Liver (tissue), 3 donors: Measurements from ENCODE around the gene USP49.
A peak's percentile ranks its signal among the peaks of the same experiment; 100 is the strongest.

Experiments used
- CTCF ChIP-seq: fragments of 150-350 bp; IDR thresholded peaks from 2 replicates; pipeline ENCODE4 v1.5.1; 2017; ENCODE audit warnings: improper control_type of control experiment, low read depth, low read length; ENCODE audit not compliant: missing input control
- FOXA1 ChIP-seq: IDR thresholded peaks from 2 replicates; pipeline ENCODE4 v1.6.1; 2016; ENCODE audit warnings: antibody characterized with exemption
- GABPA ChIP-seq, 2 donors: IDR thresholded peaks in 1 of 2; conservative IDR thresholded peaks in 1 of 2; 2 replicates each; pipeline ENCODE4 v1.6.1; 2016; ENCODE audit warnings: antibody characterized with exemption in 2 of 2, mild to moderate bottlenecking in 1 of 2, moderate library complexity in 1 of 2
- HNF4A ChIP-seq, 2 donors: conservative IDR thresholded peaks; 2 replicates each; pipeline ENCODE4 v1.6.1; 2016; ENCODE audit warnings: antibody characterized with exemption in 2 of 2, mild to moderate bottlenecking in 2 of 2
- MAX ChIP-seq: IDR thresholded peaks from 2 replicates; pipeline ENCODE4 v1.6.1; 2016; ENCODE audit warnings: antibody characterized with exemption
- RAD21 ChIP-seq, 2 donors: IDR thresholded peaks; 2 replicates each; pipeline ENCODE4 v1.6.1; 2016; ENCODE audit warnings: antibody characterized with exemption in 2 of 2, mild to moderate bottlenecking in 2 of 2
- SP1 ChIP-seq: IDR thresholded peaks from 2 replicates; pipeline ENCODE4 v1.6.1; 2018; ENCODE audit warnings: antibody characterized with exemption, mild to moderate bottlenecking
- TAF1 ChIP-seq: conservative IDR thresholded peaks from 2 replicates; pipeline ENCODE4 v1.6.1; 2016; ENCODE audit warnings: antibody characterized with exemption, mild to moderate bottlenecking
- TF ChIP-seq, protein P1 (sequence below): IDR thresholded peaks from 2 replicates; pipeline ENCODE4 v1.6.1; 2016; ENCODE audit warnings: antibody characterized with exemption, mild to moderate bottlenecking
- donor health status: healthy.
- donor health status: healthy.

- TF ChIP-seq CTCF (peak; percentile 11), SP1 (no peak), FOXA1 (no peak), TAF1 (no peak), GABPA (IDR thresholded peaks at IDR 0.05 in 1 of 2, conservative IDR thresholded peaks at IDR 0.05 in 1 of 2) (no peak), RAD21 (IDR thresholded peaks at IDR 0.05) (peak; percentile 17 to 21), HNF4A (conservative IDR thresholded peaks at IDR 0.05) (no peak), MAX (no peak)
- TF ChIP-seq, protein P1, sequence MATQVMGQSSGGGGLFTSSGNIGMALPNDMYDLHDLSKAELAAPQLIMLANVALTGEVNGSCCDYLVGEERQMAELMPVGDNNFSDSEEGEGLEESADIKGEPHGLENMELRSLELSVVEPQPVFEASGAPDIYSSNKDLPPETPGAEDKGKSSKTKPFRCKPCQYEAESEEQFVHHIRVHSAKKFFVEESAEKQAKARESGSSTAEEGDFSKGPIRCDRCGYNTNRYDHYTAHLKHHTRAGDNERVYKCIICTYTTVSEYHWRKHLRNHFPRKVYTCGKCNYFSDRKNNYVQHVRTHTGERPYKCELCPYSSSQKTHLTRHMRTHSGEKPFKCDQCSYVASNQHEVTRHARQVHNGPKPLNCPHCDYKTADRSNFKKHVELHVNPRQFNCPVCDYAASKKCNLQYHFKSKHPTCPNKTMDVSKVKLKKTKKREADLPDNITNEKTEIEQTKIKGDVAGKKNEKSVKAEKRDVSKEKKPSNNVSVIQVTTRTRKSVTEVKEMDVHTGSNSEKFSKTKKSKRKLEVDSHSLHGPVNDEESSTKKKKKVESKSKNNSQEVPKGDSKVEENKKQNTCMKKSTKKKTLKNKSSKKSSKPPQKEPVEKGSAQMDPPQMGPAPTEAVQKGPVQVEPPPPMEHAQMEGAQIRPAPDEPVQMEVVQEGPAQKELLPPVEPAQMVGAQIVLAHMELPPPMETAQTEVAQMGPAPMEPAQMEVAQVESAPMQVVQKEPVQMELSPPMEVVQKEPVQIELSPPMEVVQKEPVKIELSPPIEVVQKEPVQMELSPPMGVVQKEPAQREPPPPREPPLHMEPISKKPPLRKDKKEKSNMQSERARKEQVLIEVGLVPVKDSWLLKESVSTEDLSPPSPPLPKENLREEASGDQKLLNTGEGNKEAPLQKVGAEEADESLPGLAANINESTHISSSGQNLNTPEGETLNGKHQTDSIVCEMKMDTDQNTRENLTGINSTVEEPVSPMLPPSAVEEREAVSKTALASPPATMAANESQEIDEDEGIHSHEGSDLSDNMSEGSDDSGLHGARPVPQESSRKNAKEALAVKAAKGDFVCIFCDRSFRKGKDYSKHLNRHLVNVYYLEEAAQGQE = no peak
These were observed 93.8 kb downstream of the USP49 start for GRCh38 chr6:41801380-41801779.
